Measurements from ENCODE around the gene PLXDC2. TPM values are rescaled to one million over a fixed set of nuclear protein-coding genes. Genes with fewer than 3 reads are reported as not detected.

The PLXDC2 gene
- polyA plus RNA-seq, 1 experiment = 0.47 TPM

DNA sequence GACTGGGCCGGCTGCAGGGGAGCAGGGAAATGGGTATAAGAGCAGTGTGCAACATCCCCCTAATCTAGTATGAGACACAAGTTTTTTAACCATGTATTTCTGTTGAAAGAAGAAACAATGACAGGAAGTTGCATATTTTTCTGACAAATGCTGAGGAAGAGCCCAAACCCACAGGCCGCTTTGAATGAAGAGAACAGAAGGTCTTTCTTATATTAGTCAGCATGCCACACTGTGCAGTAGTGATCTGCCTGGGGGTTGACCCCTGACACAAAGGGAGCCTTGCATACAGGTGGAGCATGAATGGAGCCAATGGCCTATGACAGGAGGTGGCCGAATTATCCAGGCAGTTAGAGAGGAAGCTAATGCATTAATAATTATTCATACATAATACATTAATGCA lies 518.3 kb downstream of the PLXDC2 start:
- TF ChIP-seq, protein P1, sequence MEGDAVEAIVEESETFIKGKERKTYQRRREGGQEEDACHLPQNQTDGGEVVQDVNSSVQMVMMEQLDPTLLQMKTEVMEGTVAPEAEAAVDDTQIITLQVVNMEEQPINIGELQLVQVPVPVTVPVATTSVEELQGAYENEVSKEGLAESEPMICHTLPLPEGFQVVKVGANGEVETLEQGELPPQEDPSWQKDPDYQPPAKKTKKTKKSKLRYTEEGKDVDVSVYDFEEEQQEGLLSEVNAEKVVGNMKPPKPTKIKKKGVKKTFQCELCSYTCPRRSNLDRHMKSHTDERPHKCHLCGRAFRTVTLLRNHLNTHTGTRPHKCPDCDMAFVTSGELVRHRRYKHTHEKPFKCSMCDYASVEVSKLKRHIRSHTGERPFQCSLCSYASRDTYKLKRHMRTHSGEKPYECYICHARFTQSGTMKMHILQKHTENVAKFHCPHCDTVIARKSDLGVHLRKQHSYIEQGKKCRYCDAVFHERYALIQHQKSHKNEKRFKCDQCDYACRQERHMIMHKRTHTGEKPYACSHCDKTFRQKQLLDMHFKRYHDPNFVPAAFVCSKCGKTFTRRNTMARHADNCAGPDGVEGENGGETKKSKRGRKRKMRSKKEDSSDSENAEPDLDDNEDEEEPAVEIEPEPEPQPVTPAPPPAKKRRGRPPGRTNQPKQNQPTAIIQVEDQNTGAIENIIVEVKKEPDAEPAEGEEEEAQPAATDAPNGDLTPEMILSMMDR (IDR thresholded peaks at IDR 0.05; ENCODE audit: insufficient read depth, low read depth, low read length) = no peak
- ChIA-PET POLR2A (no interaction called here), CTCF (no interaction called here)
- DNase-seq (ENCODE audit: low read depth) = no peak
- Histone ChIP-seq H3K4me3 (ENCODE audit: low read depth, low read length) (no peak overlapping the region), H3K36me3 (ENCODE audit: control insufficient read depth, insufficient read depth, low read length) (no peaks in the 10 kb centered on the region), H3K27me3 (ENCODE audit: control insufficient read depth, insufficient read depth, low read length) (no peaks in the 10 kb centered on the region)

Small RNAs within 50 kb of the gene (small RNA-seq; reads per million reads assigned to genes)
- not detected for gene RNU6-1212P (ENCODE audit: insufficient read length, low read depth, low replicate concordance)

Data from BJ (cell line).